Glomerular endothelial cell (primary cell): ENCODE results near the gene COL9A1. TPM values are rescaled to one million over a fixed set of nuclear protein-coding genes. Genes with fewer than 3 reads are reported as not detected.

Experiments
- DNase-seq: peaks from one replicate; pipeline ENCODE4 v3.0.0-alpha.2; 2011; ENCODE audit warnings: low read depth, low spot score; ENCODE audit errors: extremely low read depth
- total RNA-seq: library from RNA; depleted of rRNA; stranded (reverse); fragments of >200 nt; gene quantifications from 2 replicates; pipeline ENCODE4 v1.2.3, GENCODE V29; 2015

Gene COL9A1
- total RNA-seq, 1 donor from 2014 or later = not detected

- no peak for DNase-seq
Measured at GRCh38 chr6:70236343-70236742, 66.5 kb downstream of the COL9A1 start.

GRCh38 chr6:70234561-70235236, 68.2 kb downstream of the COL9A1 start:
- no peak for DNase-seq

DNA sequence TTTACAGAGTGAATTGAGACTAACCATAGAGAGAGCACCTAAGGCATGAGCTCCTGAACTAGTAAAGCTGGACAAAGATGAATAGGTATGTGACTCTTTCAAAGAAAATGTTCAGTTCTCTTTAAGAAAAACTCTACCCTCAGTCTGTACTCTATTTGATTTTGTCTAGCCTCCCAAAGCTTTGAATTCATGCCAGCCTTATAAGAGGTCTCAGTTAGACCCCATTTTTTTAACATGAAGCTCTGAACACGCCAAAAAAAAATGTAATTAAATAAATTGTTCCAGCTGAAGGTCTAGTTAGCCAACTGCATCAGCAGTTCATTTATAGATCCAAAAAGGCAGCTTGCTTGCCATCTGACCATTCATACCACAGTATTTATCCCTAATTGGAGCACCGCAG, 71.6 kb downstream of the COL9A1 start:
- DNase-seq = no peak

DNA sequence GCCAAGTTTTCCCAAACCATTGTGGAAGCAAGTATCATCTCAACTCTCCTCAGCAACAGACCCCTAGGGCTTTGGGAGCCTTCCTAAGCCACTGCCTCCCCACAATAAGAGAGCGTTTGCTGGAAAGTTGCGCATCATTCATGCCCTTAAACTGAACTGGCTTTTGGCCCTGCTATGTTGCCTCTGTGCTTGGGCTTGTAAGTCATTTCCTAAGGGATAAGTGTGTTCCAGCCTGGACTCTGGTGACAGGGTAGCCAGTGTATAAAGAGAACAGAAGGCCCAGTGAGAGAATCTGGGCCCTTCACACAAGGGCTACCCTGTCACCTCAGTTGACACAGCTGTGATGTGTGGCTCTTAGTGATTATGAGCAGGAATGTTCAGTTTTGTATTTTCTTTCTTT, 77.8 kb downstream of the COL9A1 start:
- DNase-seq = no peak

DNA sequence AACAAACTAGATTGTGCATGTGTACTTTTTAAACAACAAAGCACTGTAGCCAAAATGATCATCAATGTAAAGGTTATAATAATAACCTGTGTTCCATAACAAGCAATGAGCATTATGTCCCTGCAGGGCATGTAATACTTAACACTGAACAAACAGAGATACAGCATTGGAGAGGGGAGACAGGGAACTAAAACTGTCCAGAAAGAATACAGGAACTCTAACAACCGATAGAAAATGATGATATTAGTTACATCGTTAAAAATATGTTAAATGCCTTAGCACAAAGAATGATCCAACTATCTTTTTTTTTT, 80.5 kb downstream of the COL9A1 start:
- no peak for DNase-seq

DNA sequence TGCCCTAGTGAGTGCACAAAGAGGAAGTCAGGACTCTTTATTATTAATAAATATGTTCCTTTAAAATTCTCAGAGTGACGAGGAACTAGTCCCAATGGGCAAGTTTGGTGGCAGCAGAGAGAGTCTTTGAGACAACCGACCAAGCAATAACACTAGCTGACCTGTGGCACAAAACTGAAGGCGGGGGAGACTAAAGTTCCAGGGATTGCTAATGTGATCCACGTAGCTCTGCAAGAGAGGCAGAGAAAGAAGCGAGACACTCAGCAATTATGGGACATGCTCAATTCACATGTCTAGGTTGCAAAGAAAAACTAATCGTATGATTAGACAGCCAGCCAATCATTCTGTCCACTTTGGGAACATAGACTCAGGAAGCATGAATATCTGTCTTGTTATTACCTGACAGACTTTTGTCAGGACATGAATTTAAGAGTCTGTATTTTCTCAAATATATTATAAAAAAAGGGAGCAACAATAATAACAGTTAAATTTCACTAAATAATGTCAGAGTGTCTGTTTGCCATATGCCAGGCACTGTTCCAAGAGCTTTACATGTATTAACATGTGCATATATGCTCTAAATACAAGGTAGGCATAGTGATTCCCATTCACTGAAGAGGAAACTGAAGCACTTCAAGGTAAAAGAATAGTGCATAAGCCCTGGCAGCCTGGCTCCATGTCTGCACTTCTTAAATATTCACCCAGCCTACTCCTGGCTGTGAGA, 81.0 kb downstream of the COL9A1 start:
- DNase-seq = no peak

DNA sequence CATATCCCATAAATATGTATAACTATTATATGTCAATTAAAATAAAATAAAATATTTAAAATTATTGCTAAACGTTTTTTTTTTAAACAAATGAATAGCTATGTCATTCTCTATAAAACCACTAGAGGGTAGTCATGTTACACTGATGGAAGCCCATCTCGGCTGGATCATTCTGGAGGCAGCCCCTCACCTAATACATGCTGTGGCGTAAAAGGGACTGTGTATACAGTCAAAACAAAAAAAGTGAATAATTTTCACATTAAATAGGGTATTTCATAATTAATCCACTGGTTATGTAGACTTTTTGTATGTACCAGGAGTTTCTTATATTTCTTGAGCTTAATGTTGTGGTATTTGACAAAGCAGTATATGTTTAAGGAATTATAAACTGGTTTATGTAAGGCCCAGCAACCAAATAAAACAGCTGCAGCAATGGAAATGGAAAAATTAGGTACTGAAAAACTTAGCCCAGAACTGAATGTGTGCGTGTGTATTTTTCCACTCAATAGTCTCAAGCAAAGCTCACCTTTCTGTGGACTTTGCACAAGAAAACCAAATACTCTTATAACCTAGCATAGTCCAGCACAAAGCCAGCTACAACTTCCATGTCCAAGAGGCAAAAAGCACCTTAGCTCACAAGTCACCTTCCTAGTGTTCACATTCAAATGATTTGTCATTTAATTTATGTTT, 81.7 kb downstream of the COL9A1 start:
- no peak for DNase-seq

DNA sequence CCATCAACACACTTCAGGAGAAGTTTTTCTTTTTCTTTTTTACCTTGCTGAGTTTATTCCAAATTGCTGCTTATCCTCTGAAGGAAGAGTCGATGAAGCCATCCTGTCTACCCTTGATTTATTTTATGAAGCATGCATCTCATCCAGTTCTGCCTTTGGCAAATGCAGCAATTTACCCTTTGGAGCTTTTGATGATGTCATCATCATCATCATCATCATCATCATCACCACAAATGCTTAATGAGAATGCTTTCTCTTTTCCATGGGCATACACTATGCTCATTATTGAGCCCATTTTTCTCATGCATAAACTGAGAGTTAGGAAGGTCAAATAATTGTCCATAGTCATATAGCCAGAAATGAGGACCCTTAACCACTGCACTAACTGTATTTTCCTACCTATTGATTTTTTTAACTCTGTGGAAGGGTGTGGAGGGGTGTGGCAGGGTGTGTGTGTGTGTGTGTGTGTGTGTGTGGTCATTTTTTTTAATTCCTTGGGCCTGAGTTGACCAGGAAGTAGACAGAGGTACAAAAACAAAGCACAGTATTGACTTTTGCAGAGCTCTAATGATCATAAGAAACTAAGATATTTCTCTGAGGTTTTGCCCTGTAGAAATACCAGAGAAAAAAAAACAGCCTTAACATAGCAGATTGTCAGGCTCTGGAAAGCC, 82.8 kb downstream of the COL9A1 start:
- DNase-seq = no peak

- no peak for DNase-seq
Measured at GRCh38 chr6:70216767-70217166, 86.1 kb downstream of the COL9A1 start.

DNA sequence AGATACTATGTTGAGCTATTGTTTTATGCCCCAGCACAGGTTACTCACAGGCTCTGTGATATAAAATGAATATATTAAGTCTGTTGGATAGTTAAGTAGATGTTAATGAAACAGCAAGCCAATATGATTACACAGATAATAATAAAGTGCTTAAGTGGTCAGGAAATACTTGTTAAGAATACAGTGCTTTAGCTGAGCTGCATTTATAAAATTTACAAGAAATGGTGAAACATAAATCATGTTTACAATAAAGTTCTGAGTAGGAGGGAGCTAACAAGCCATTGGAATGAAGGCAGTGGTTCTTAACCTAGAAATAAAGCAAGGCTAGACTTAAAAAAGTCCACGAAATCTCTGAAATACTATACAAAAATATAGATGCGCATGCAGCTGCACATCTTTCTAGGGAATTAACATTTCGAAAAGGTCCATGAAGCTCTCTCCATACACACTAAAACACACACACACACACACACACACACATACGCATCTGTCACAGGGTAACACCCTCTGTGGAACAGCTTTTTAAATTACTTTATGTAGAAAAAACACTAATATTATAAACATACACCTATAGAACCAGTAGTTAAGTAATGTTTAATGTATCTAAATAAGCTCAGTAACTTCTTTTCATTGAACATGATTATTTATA, 87.3 kb downstream of the COL9A1 start:
- DNase-seq = no peak

GRCh38 chr6:70210462-70210861, 92.4 kb downstream of the COL9A1 start:
- DNase-seq = no peak

DNA sequence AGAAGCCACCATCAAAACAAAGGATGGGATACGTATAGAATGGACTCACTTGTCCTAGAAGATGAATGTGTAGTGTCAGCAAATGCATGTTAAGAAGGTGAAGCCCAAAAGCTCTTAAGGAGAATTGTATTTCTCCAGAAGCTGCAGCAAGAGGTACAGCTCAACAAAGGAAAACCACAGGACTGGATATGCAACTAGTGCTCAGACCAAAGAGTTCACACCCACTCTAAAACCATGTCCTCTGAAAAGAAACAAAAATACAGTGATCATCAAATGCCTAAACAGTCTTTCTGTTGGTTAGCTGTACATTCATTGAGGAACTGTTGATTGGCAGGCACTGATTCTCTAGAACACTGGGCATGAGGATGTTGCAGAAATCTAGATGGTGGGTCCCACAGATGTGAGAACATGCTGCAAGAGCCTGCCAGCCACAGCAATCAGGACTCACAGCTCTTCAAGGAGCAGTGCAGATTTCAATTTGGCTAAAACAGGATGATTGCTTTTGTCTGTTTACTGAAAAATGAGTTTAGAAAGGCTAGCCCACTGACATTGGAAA, 94.6 kb downstream of the COL9A1 start:
- DNase-seq = no peak

- DNase-seq = no peak
Measured at GRCh38 chr6:70198785-70199184, 104.1 kb downstream of the COL9A1 start.

- DNase-seq = no peak
Measured at GRCh38 chr6:70196531-70196930, 106.4 kb downstream of the COL9A1 start.

- DNase-seq = no peak
Measured at GRCh38 chr6:70194421-70194820, 108.5 kb downstream of the COL9A1 start.

- DNase-seq = no peak
Measured at GRCh38 chr6:70188202-70188601, 114.7 kb downstream of the COL9A1 start.

DNA sequence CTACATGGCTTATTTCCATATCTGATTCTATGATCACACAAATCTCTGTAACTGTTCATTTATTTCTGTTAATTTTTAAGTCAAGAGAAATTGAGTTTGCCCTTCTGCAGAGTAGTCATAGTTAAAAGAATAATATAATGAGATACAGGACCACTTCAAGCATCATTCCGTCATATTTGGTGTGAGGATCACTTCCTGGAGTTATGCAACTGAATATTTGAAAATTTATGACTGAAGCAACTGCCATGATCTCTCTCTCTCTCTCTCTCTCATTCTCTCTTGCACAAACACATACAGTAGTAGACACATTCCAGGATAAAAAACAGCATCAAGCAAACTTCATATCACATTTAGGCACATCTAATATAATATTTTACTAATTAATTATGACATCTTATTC, 116.4 kb downstream of the COL9A1 start:
- no peak for DNase-seq

- no peak for DNase-seq
Measured at GRCh38 chr6:70184723-70185122, 118.2 kb downstream of the COL9A1 start.

- no peak for DNase-seq
Measured at GRCh38 chr6:70183538-70183937, 119.3 kb downstream of the COL9A1 start.

DNA sequence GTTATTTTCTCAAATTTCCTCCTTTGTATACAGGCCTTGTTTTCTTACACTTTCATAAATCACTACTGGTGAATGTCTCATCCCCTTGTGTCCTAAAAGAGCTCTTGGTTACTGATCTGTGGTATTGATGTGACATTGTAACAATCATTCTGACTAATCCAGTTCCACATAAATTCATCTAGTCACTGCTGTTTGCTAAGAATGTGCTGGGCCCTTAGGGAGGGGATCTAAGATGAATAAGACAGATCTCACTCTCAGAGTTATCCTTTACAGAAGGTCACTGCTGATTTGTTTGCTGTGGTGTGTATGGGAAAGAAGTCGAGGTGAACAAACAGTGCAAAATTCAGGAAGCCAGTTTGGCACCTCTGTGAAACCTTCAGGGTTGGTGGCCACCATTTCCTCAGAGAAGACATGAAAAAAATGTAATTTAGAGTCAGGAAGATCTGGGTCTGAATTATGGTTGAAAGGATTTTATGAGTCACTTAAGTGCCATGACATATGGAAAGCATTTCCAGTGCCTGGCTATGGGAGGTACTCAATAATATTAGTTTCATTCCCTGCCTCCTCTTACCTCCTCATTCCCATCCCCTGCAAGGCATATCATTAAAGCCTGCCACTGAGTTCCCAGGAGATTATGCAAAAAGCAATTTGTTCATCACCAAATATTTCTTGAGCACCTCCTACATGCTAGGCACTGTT, 121.8 kb downstream of the COL9A1 start:
- DNase-seq = no peak
